HG02571 (cell line): ENCODE results near the gene FOXB1.

ENCODE experiments used
- ATAC-seq: cut with Tn5 transposase; IDR thresholded peaks from one replicate; pipeline ENCODE4 v1.9.1; 2021; ENCODE audit warnings: mild to moderate bottlenecking, moderate library complexity; ENCODE audit not compliant: unreplicated experiment

FOXB1 gene

DNA sequence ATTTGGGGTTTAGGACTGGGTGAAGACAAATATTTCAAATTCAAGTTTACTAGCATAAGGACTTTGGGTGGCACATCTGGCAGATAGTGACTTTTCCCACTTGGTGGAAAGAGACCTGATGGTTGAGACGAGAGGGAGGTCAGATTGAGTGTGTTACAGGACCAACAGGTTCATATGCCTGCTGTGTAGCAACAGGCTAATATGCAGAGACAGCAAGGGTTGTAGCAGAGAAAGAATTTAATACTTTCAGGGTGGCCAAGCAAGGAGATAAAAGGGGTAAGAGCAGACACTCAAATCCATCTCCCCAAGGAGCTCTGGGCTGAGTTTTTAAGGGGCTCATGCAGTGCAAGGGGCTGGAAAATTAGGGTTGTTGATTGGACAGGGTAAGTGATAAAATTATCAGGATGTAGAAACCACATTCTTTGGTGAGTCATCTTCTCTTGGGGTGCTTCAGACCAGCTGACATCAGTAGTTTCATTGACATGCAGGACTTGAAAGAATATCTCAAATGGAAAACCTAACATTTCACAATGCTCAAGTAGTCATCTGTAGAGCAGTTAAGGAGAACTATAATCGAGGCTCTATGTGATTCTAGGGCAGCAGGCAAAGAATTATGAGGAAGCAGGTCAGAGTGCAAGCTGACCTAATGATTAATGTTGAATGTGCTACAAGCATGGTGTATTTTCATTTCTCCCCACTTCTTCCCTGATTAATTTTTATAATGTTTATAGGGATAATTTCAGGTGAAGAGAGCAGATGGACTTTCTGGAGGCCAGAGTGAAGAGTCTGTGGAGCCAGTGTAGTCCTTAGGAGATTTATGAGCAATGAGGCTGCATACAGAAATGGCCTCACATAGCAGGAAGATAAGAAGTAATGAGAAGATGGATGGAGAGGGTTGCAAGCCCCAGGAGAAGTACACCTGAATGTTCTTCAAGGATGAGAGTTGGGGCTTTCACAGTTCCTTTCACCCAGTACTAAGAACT lies 13.7 kb downstream of the FOXB1 start:
- no peak for ATAC-seq

DNA sequence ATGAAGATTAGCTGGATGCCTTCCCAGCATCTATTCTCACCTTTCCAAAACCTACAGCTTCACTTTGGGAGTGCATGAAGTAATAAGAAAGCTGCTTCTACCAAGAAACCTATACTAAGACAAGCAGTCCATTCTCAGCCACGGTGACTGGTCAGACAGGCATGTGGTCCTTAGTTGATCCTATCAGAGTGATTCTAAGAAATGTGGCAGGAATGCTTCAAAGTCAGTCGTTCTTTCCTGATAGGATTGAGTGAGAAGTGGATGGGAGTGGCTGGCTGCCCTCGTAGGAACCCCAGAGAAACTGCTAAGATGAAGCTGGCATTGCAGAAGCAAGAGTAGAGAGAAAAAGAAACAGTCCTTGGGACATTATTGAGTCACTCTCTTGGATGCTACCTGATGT lies 16.6 kb downstream of the FOXB1 start:
- ATAC-seq: no peak

DNA sequence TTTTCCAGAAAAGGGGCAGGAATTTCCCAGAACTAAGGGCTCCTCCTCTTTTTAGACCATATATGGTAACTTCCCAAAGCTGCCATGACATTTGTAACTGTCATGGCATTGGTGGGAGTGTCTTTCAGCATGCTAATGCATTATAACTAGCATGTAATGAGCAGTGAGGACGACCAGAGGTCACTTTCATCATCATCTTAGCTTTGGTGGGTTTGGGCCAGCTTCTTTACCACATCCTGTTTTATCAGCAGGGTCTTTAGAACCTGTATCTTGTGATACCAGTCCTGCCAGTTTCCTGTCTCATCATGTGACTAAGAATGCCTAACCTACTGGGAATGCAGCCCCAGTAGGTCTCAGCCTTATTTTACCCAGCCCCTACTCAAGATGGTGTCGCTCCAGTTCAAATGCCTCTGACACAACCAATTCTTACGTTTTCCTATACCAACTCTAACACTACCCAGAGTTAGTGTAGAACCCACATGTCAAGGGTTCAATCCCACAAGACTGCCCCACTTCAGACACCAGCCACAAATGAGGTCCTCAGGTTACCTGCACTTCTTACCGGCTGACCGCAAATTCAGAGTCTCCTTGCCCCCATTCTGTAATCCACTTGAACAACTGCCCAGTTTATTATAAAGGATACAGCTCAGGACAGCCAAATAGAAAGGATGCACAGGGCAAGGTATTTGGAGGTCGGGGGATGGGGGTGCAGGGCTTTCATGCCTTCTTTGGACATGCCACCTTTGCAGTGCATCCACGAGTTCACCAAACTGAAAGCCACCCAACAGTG lies 17.7 kb downstream of the FOXB1 start:
- no peak for ATAC-seq

DNA sequence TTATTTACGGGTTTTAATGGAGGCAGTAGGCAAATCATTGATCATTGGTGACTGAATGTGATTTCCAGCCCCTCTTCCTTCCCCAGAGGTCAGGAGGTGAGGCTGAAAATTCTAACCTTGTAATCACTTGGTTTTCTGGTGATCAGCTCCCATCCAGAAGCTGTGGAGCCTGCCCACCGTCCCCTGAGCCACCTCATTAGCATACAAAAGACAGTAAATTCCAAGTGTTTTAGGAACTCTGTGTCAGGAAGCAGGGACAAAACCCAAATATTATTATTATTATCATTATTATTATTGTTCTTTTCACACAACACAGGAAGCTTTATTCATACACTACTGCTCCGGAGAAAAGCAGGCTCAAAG lies 18.2 kb downstream of the FOXB1 start:
- no peak for ATAC-seq

DNA sequence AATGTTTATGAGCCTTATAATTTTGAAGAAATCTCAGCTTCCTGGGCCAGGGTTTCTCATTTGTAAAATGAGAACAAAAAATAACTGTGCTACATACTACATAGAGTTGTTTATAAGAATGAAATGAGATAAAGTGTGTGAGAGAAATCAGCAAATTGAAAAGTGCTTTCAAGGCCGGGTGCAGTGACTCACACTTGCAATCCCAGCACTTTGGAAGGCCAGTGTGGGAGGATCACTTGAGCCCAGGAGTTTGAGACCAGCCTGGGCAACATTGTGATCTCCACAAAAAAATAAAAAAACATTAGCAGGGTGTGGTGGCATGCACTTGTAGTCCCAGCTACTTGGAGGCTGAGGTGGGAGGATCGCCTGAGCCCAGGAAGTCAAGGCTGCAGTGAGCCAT lies 22.4 kb downstream of the FOXB1 start:
- no peak for ATAC-seq

DNA sequence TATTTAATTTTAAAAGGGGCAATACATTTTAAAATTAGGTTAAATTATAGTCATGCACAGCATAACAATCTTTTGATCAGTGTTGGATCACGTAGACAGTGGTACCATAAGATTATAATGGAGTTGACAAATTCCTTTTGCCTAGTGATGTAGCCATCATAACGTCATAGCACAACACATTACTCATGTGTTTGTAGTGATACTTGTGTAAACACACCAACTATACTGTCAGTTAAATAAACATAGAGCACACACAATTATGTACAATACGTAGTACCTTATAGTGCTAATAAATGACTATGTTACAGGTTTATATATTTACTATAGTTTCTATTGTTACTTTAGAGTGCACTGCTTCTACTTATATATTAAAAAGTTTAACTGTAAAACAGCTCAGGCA lies 31.2 kb downstream of the FOXB1 start:
- no peak for ATAC-seq

DNA sequence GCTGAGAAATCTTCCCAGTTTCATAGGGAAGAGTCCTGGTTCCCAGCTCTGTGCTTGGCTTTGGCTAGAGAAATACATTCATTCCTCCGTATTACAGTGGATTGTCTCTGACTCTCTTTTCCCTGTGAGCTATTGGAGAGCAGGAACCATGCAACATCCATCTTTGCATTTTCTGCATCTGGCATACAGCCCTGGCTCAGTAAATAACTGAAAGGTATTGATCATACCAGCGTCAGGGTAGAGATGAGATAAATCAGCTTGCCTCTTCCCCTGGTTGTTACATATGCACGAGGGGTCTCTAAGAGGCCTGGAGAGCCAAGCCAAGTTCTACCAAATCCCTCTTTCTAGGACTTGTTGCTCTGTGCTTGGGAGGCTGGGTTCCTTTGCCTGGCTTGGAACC lies 35.2 kb downstream of the FOXB1 start:
- no peak for ATAC-seq

DNA sequence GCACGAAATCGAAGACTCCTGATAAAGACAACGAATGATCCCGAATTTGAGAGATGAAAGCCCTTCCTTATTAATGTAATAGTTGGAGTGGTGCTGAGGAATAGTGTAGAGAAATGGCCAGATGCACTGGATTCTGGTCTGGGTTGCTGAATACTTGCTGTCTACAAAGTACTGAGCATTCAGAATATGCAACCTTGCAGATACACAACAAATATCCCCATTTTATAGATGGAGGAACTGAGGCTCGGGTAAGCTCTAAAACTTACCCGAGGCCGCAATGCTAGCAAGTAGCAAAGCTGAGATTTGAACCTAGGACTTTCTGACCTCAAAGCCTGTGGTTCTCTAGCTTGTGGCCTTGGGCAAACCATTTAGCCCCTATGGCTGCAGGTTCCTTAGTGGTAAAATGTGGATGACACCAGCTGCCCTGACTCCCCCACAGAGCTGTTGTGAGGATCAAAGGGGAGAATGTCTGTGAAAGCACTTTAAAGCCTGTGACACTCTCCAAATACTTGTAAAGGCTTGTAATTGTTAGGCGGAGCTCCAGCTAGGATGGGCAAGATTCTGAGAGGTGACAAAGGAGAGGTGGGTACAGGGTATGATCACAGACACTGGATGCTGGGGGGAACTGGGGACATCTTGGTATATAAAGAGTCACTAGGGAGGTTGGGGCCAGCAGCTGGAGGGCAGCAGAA lies 39.8 kb downstream of the FOXB1 start:
- ATAC-seq: no peak

DNA sequence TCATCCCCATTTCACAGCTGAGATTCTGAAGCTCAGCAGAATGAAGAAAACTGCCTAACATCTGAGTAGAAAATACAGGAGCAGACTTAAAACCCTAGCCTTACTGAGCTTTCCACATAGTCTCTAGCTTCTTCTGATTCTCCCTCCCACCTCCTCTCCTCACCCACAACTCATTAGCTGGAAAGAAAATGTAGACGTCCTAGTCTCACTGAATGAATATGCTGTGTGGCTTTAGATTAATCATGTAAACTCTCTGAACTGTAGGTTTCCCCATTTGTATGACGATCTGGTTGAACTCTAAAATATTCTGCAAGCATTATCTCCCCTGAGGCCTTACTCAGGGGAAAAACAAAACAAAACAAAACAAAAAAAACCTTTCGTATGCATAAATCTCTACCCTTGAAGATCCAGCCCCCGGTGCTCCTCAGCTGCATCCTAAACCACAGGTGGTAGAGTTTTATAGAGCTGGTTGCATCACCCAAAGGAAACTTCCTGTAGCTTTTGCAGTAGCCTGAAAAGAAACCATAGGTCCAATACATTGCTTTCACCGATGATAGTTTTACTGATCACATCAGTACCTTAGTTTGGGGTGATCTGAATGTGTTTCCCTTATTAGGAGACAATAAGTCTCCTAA lies 40.6 kb downstream of the FOXB1 start:
- no peak for ATAC-seq

DNA sequence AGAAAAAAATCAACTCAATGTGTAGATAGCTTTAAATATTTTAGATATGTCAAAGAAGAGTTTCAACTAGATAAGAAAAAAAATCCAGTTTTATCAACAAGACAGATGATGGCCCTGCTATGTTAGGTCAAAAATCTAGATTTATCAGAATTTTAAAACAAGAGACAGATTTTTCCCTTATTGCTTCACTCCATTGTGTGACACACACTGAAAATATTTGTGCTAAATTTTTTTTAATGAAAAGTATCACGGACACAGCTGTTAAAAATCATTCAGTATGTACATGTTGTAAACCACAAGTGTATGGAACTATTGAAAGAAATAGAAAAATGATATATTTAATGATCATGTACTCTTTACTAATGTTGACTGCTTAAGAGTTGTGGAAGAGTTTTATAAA lies 43.6 kb downstream of the FOXB1 start:
- no peak for ATAC-seq

DNA sequence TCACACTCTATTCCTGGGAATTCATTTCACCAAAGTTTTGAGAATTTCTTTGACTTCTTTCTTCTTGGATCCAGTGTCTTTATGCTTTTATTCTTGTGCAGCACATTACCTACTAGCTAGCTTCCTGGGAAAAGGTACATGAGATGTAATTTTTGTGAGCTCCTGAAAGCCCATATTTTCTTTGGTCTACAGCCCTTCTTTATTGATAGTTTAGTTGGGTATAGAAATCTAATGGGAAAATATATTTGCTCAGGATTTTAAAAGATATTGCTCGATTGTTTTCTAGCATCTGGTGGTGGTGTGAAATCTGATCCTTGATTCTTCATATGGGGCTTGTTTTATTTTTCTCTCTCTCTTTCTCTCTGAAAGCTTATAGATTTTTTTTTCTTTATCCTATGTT lies 45.8 kb downstream of the FOXB1 start:
- no peak for ATAC-seq

DNA sequence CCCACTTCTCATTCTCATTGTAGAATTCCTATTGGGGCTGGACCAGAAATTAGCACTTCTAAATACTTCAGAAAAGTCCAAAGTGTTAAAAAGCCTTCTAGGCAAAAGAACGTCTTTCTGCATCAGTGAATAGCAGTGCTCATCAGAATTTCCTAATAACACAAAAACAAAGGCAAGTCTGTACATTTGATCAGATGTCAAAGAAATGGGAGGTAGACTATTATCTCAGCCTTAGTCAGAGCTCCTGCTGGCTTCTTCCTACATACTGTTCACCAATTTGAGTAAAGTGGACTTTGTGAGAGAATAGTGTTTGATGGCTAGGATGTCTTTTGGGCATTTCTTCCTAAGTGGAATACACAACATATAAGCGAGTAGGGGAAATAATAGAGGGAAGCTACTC lies 48.7 kb downstream of the FOXB1 start:
- no peak for ATAC-seq

DNA sequence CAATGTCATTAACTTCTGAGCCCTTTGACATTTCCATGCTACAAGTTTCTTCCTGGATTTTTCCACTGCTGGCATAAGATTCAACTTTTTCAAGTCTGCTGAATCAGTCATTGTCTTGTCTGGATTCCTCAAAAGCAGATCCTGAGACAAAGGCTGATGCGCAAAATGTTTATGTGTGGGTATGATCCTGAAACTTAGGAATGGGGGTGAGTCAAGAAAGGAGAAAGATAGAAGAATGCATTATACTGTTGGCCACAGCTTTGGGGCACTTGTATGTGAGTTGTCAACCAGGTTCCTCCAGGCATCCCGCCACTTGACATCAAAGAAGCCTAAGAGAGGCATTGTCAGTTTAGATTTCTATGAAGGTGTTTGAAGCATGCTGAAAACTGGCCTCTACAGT lies 50.4 kb downstream of the FOXB1 start:
- ATAC-seq: no peak
